Gastroesophageal sphincter (tissue), 4 donors: ENCODE measurements around the gene IMP4. TPM values are rescaled to one million over a fixed set of nuclear protein-coding genes. Genes with fewer than 3 reads are reported as not detected.

Experiments used
- ATAC-seq: fragments of 150-250 bp; one replicate; pipeline ENCODE4 v1.9.1; 2016; ENCODE audit warnings: mild to moderate bottlenecking, moderate library complexity
- H3K27ac ChIP-seq, 4 donors: fragments of 200-600 bp; sonication (generic) in 3 of 4; 1 replicate in 3 of 4; 2 replicates in 1 of 4; pipeline ENCODE4 v1.5.1; 2016 to 2019
- H3K27me3 ChIP-seq: fragments of 200-600 bp; sonication (generic); one replicate; pipeline ENCODE4 v1.5.1; 2019
- H3K36me3 ChIP-seq, 2 donors: fragments of 200-600 bp; sonication (generic); one replicate each; pipeline ENCODE4 v1.5.1; 2019; ENCODE audit warnings: control low read depth in 1 of 2
- H3K4me1 ChIP-seq, 3 donors: fragments of 200-600 bp; sonication (generic); 1 replicate in 2 of 3; 2 replicates in 1 of 3; pipeline ENCODE4 v1.5.1; 2016 to 2019; ENCODE audit warnings: control low read depth in 2 of 3
- H3K4me3 ChIP-seq, 2 donors: fragments of 200-600 bp; sonication (generic); one replicate each; pipeline ENCODE4 v1.5.1; 2019; ENCODE audit warnings: mild to moderate bottlenecking in 1 of 2, moderate library complexity in 1 of 2
- H3K9me3 ChIP-seq, 3 donors: fragments of 200-600 bp; sonication (generic); one replicate each; pipeline ENCODE4 v1.5.1; 2017 to 2019; ENCODE audit warnings: control low read depth in 2 of 3
- CTCF ChIP-seq, 4 experiments: fragments of 200-600 bp in 2 of 4; fragments of 450-650 bp in 2 of 4; sonication (generic) in 1 of 4; IDR thresholded peaks; one replicate each; pipeline ENCODE4 v1.5.1; 2017 to 2019; ENCODE audit warnings: antibody characterized with exemption in 4 of 4, mild to moderate bottlenecking in 2 of 4, moderate library complexity in 2 of 4
- EP300 ChIP-seq: sonication (generic); formaldehyde crosslinking; IDR thresholded peaks from one replicate; pipeline ENCODE4 v1.6.1; 2017; ENCODE audit warnings: antibody characterized with exemption, mild to moderate bottlenecking
- POLR2A ChIP-seq, 2 donors: fragments of 450-650 bp; IDR thresholded peaks; one replicate each; pipeline ENCODE4 v1.6.1; 2017; ENCODE audit warnings: antibody characterized with exemption in 2 of 2, mild to moderate bottlenecking in 2 of 2, moderate library complexity in 1 of 2
- POLR2AphosphoS5 ChIP-seq: sonication (generic); formaldehyde crosslinking; IDR thresholded peaks from one replicate; pipeline ENCODE4 v1.6.1; 2017; ENCODE audit warnings: antibody characterized with exemption
- WGBS, 2 donors: methylation state at CpG; one replicate each; pipeline ENCODE4 v1.1.5; 2018; ENCODE audit warnings: low coverage in 1 of 2; 5-methylcytosine and 5-hydroxymethylcytosine counted together
- total RNA-seq, 4 donors: library from RNA; depleted of rRNA; stranded (reverse); fragments of >200 nt; gene quantifications; one replicate each; pipeline ENCODE4 v1.1.0, GENCODE V29; 2016

The IMP4 gene
- 100 to 1,000 TPM in 3 of 4 donors, 10 to 100 TPM in 1; 78.8 to 143 (median 113) TPM for total RNA-seq

GRCh38 chr2:130342533-130343275, at the start of gene IMP4:
Gene IMP4 (plus strand): TSS chr2:130342897. CDS start chr2:130342933, 36 bp downstream.
- TF ChIP-seq CTCF (IDR thresholded peaks at IDR 0.05) (peak in 3 of 4 experiments; percentile 35 to 57 (median 42)), POLR2A (IDR thresholded peaks at IDR 0.05) (peak in 1 of 2 donors; percentile 32), POLR2AphosphoS5 (peak; percentile 72), EP300 (no peak)
- peaks cover 0 to 65% of the 10 kb centered on the region in 2 donors for H3K36me3 ChIP-seq
- no peaks in the 10 kb centered on the region for H3K27me3 ChIP-seq
- peaks cover 0 to 33% (median 16%) of the 10 kb centered on the region in 3 donors for H3K4me1 ChIP-seq
- ATAC-seq: peak; percentile 97
- H3K27ac ChIP-seq: peak within 1 kb of the TSS; percentile 84 to 96 (median 94)
- H3K4me3 ChIP-seq: peak within 1 kb of the TSS; percentile 62 to 70
- H3K9me3 ChIP-seq: no peaks in the 10 kb centered on the region
- WGBS, 2 donors: 0% methylated on average over 6 to 7 of the region's 60 CpGs

- 66 to 72% methylated on average over 12 to 16 of the region's 22 CpGs for WGBS, 2 donors
- H3K36me3 ChIP-seq: no peaks in the 10 kb centered on the region
- no peaks in the 10 kb centered on the region for H3K4me1 ChIP-seq
- ATAC-seq: no peak
- no peak overlapping the region for H3K27ac ChIP-seq
- H3K27me3 ChIP-seq: peaks cover 20% of the 10 kb centered on the region
- H3K9me3 ChIP-seq: no peaks in the 10 kb centered on the region
- TF ChIP-seq CTCF (IDR thresholded peaks at IDR 0.05): no peak
- no peak for TF ChIP-seq POLR2AphosphoS5
- TF ChIP-seq EP300: no peak
- TF ChIP-seq POLR2A (IDR thresholded peaks at IDR 0.05): no peak
- H3K4me3 ChIP-seq: no peak overlapping the region
These were observed 42.3 kb upstream of the IMP4 start for GRCh38 chr2:130300258-130300969.

GRCh38 chr2:130300970-130301348, 41.7 kb upstream of the IMP4 start:
- ATAC-seq: peak; percentile 25
- no peak overlapping the region for H3K4me3 ChIP-seq
- peaks cover 20% of the 10 kb centered on the region for H3K27me3 ChIP-seq
- 90 to 91% methylated on average over 10 to 13 of the region's 13 CpGs for WGBS, 2 donors
- no peak overlapping the region for H3K27ac ChIP-seq
- H3K9me3 ChIP-seq: no peaks in the 10 kb centered on the region
- no peaks in the 10 kb centered on the region for H3K4me1 ChIP-seq
- H3K36me3 ChIP-seq: no peaks in the 10 kb centered on the region
- TF ChIP-seq POLR2AphosphoS5: no peak
- no peak for TF ChIP-seq POLR2A (IDR thresholded peaks at IDR 0.05)
- no peak for TF ChIP-seq CTCF (IDR thresholded peaks at IDR 0.05)
- TF ChIP-seq EP300: no peak

GRCh38 chr2:130302164-130302886, 40.4 kb upstream of the IMP4 start:
- Histone ChIP-seq H3K27ac (no peak overlapping the region), H3K9me3 (no peaks in the 10 kb centered on the region), H3K36me3 (no peaks in the 10 kb centered on the region), H3K4me1 (no peaks in the 10 kb centered on the region), H3K27me3 (peaks cover 20% of the 10 kb centered on the region), H3K4me3 (no peak overlapping the region)
- TF ChIP-seq CTCF (IDR thresholded peaks at IDR 0.05): no peak
- TF ChIP-seq POLR2AphosphoS5: no peak
- no peak for TF ChIP-seq EP300
- TF ChIP-seq POLR2A (IDR thresholded peaks at IDR 0.05): no peak
- no peak for ATAC-seq
- 80% methylated on average over 2 of the region's 12 CpGs; no CpG with 5 or more reads in 1 of the 2 donors for WGBS, 2 donors
